Fibroblast of gingiva (primary cell): ENCODE measurements around the gene NR5A1.

ENCODE experiments used
- DNase-seq: peaks from one replicate; pipeline ENCODE4 v3.0.0-alpha.2; 2011; ENCODE audit warnings: low read depth

Gene NR5A1

DNA sequence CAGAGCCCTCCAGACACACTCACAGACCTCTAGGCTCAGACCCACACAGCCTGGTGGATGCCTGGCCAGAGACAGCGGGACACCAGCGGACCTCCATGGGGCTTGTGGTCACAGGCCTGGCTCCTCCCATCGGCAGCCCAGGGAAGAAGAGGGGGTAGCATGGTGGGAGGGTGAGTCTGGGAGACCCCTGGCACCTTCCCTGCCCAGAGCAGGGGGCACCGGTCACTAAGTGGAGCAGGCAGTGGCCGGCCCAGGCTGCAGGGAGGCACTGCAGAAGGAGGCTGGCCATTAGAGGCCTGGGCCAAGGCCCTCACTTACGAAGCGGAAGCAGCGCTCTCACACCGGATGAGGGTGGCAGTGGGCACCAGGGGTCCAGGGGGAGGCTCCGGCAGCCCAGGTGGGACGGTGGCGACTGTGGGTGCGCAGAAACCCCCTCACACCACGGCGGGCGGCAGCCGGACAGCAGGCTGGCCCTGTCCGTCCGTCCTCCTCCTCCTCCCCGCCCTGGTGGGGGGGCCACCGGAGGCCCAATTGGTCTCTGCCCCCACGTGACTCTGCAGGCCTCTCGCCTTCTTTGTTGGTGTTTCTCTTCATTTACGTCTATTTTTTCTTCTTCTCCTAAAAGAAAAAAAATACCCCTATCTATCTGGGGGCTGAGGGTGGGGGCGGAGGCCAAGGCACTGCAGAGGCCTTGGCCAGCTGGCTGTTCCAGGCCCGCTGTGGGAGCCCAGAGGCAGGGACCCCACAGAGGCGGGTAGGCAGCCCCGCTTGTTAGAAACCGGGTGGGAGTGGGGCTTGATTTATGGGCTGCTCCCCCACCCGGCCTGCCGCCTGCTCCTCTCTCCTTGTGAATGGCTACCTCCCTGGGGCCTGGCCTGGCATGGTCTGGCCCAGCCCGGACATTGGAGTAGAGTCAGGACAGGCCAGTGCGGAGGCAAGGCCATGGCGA lies at the start of gene NR5A1:
Gene NR5A1, minus strand, starts transcription at position 469 of the 949 bp plus-strand sequence. CDS start 4,004 bp downstream, outside the sequence.
- no peak for DNase-seq

DNA sequence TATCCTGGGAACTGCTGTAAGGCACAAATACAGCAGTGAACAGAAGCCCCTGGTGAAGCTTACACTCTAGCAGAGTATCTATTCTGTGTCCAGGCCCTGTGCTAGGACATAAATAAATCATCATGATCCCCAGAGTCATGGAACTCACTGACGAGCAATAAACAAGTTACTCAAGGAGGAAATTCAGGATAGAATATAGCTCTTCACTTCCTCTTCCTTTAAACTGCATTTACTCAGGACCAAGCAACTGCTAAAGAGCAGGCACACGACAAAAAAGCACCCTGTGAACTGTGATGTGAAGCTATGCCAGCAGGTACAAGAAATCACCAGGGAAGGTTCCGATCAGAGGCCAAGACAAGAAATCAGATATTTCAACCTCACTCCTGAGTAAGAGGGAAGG lies 47.8 kb upstream of the NR5A1 start:
- DNase-seq = no peak

DNA sequence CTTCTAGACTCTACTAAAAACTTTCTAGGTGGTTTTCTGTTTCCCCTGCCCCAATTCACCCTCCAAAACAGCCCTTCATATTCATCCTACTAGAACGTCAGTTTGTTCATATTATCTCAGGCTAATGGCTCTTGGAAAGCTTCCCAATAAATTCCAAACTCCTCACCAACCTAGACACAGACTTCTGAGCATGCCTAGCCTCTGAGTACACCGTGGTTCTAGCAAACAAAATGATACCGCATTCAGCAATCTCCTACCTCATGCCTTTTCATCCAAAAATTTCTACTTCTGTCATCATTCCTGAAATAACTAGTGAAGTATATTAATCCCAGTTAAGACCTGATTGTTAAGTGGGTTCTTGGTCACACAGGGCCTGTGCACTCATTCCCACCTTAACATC lies 46.5 kb upstream of the NR5A1 start:
- no peak for DNase-seq

DNA sequence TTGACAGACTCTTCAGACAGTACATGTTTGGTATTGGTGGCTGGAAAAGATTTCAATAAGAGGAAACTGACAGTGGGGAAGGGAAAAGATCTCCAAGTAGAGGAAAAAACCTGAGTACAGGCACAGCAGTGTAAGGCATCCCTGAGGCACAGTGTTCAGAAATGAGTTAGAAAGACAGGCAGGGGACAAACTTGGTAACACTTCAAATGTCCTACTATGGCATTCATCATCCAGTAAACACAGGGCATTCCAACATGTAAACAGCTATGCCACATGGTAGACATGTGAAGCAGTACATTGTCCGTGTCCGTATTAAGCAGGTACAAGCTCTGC lies 45.0 kb upstream of the NR5A1 start:
- DNase-seq = no peak

DNA sequence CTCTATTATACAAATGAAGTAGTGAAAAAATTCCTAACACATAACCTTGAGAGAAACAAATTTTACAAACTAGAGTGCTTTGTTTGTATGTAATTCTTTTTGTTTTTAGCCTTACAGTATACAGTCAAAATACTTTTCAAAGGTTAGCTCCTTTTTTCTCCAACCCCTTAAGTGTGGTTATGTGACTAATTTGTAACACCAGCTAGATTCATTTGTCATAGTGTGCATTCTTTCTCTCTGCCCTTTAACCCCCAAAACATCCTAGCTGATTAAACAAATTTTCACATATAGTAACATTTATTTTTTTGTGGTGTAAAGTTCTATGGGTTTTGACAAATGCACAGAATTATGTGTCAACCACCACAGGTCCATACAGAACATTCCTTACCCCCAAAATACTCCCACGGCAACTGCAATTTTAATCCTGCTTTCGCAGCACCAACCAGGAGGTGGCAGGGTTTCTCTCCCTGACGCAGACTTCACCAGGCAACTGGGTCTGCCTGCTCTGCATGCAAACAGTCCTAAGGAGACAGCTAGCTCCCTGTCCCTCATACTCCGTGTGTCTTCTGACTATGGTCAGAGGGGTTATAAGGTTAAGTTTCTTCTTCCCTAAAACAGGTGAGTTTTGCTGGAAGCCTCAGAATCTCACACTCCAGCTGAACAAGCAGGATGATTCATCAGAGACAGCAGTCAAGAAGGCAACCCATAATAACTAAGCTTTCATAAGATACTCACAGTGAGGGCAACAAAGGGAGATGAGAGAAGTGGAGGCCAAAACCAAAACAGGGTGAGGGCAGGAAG lies 44.5 kb upstream of the NR5A1 start:
- DNase-seq = peak; percentile 32

DNA sequence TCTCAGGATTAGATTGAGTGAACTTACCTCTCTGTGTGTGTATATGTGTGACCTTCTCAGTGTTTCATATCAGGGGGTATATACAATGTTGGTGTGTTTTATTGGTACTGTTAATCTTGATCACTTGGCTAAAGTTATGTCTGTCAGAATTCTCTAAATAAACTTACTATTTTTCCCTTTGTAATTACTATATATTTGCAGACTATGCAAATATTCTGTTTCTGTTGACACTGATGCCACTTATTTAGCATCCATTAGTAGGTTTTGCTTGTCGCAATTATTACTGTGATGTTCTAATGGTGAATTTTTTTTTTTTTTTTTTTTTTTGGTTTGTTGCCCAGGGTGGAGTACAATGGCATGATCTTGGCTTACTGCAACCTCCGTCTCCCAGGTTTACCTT lies 42.9 kb upstream of the NR5A1 start:
- DNase-seq = no peak

DNA sequence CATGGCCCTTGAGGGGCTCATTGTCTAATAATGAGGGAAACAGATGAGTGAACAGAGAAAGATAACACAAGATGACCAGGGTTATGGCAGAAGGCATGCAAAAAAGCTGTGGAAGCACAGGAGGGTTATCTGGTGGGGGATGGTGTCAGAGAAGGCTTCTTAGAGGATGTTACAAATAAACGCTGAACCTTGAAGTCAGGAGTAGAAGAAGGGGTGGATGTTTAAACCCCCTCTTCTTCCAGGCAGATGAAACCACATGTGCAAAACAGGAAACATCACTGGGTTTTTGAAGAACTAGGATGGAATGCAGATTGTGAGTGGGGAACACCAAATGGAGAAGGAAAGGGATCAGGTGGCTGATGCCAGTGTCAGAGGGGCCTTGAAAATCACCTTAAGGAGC lies 41.8 kb upstream of the NR5A1 start:
- DNase-seq = no peak

DNA sequence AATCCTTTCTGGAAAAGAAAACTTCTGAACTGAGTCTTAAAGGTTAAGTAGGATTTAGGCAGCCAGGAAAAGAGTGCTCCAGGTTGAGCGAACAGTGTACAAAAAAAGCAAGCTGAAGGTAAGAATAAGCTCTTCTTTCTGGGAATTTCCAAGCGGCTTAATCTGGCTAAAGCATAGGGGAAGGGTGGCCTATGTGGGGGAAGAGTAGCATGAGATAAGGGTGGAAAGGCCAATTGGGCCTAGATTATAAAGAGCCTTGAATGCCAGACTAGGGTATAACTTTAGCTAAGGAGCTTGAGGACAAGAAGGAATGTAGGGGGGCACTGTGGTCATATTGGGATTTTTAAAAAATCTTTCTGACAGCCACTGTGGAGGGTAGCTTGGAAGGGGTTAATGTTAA lies 37.3 kb upstream of the NR5A1 start:
- no peak for DNase-seq

DNA sequence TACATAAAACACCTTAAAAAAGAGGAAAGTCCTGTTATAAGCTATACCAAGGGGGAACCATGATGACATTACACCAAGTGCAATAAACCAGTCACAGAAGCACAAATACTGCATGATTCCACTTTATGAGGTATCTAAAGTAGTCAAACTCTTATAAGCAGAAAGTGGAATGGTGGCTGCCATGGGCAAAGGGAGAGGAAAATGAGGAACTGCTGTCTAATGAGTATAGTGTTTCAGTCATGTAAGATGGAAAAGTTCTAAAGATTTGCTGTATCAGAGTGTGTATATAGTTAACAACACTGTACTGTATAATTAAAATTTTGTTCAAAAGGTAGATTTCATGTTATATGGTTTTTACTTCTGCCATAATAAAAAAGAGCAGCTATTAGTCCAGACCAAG lies 34.6 kb upstream of the NR5A1 start:
- DNase-seq = no peak

DNA sequence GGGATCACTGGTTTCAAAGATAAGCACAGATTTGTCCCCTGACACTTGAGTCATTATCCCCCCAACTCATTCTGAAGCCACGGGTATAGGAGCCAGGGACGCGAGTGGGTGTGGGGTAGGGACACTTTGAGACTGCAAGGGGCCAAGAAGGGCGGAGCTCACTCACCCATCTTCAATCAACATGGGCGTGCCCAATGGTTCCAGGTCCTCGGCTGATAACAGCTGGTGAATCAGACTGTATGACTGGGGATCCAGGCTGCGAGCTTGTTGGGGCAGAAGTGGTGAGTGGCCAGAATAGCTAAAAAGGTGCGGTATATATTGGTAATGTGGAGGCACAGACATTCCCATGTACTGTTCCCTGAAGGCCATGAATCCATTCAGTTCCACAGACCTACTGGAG lies 30.7 kb upstream of the NR5A1 start:
- DNase-seq = no peak

DNA sequence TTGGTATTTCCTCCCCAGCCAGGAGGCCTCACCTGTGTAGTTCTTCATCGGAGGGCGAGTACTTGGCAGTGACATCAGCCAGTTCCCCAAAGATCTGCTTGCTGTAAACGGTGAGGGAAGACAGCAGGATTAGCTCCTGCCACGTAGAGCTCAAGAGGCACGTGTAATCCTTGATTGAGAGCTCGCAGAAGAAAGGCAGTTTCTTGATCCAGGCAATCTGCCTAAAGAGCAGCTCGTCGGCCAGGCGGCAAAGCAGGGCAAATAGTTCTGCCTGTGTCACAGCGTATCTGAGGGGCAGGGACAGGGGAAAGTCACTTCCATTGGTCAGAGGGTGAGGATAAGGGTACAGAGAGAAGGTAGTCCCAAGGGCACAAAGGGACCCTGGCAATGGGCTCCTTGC lies 28.6 kb upstream of the NR5A1 start:
- DNase-seq = no peak

DNA sequence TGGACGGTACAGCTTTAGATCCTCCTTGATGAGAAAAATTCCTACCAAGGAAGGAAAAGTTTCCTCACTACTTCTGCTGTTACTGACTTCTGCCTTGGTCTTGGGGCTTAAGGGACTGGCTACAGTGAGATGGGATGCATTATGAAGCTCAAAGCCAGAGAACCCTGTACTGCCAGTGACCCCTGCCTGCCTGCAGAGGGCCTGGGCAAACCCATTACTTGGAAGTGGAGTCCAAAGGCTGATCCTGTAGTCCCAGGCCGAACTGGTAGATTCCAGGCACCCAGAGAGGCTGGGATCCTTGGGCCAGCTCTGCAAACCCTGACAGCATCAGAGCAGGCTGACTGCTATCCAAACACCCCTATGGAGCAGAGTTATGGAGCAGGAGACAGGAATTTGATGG lies 25.7 kb upstream of the NR5A1 start:
- no peak for DNase-seq

DNA sequence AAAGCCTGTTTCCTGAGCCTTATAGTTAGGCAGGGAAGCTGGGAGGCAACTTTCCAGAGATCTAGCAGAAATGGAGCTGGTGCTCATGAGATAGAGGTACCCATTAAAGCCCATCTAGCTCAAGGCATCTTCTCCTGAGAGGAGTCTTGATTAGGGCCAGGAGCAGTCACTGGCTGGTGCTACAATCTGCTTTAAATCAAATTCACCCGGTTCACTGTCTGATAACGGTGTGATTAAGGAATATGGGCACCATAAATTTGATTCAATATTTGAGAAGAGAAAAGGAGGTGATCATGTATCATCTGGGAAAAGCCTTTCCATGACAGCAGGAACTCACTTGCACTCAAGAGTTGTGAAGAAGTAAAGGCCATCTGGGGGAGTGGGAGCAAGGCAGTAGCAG lies 23.9 kb upstream of the NR5A1 start:
- DNase-seq = no peak

DNA sequence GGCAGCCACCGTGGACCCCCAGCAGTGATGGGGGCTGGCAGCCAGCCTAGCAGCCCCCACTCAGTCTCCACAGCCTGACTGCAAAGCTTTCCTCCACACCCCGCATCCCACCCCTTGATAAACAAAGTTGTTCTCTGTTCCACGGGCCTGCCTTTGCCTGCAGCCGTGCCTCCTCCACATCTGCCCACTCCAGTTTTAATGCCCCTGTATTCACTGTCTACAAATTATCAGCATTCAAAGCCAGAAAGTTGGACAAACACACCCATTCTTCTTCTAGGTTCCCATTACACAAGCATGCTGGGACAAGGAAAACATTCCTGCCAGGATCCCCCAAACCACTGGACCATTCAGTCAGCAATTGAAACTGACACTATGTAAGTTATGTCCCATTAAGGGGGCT lies 23.0 kb upstream of the NR5A1 start:
- no peak for DNase-seq

DNA sequence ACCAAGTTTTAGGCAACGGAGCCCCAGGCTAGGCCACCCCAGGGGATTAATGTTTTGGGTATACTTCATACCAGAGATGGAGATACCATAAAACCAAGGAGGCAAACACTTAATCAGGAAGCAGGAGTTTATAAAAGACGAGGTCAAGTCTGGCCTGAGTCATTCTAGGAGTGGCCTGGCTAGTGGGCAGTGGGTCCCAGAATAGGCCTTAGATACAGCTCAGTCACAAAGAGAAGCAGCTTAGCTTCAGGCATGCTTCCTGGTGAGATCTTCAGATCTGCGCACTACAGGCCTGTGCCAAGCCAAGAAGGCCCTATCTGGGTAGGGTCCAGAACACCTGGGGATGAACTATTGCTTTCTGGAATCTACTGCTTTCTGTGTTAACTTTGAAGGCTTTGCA lies 20.6 kb upstream of the NR5A1 start:
- DNase-seq = no peak

DNA sequence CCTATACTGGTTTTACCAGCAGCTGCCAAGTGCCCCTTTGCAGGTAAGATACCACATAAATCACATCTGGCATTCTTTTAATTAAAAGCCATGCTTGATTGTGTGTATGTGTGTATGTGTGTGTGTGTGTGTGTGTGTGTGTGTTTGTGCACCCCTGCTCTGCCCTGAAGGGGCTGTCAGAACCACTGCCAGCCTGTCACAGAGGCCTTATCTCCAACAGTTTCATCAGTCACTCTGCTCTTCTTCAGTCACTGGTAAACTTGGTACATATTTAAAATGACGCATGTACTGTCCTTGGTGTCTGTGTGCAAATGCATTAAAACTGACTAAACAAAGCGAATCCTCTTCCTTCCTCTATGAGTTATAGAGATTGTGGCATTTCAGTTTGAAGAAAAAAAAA lies 19.0 kb upstream of the NR5A1 start:
- no peak for DNase-seq

DNA sequence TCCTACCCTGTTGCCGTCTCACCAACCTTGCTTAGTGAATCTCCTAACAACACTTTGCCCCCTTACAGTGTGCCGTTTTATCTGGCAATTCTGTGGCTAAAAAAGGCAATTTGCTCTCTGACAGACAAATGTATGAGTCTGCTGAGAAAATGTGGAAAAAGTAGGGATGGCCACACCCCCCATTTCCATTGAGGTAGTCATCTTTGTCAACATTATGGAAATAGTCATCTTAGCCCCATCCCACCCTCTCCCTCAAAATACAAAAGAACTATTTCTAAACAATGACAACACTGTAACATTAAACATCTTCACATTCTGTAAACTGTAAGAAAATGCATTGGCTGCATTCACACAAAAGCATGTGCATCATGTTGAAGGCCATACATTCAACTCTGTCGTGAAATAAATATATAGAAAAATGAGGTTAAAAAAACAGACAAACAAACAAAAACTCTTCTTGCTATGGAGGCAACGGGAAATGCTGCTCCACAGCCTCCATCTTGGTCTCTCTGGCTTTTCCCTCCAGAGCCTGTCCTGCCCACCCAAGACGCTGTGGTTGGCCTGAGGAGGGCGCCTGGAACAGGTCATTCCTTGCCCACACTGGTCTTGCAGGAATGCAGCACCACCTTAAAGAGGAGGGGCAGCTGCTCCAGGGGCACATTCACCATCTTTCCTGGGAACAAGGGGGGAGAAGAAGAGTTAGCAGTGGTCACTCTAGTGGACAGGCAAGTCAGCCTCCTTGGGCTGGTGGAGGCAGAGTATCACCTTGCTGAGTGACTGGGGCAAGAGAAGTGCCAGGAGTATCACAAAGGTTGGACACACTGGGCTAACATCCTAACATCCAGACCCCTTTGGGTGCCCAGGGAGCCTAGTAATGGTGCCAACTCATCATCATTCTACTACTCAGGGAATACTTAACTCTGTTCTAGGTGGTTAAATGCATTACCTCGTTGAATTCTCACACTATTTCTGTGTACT lies 15.2 kb upstream of the NR5A1 start:
- no peak for DNase-seq

DNA sequence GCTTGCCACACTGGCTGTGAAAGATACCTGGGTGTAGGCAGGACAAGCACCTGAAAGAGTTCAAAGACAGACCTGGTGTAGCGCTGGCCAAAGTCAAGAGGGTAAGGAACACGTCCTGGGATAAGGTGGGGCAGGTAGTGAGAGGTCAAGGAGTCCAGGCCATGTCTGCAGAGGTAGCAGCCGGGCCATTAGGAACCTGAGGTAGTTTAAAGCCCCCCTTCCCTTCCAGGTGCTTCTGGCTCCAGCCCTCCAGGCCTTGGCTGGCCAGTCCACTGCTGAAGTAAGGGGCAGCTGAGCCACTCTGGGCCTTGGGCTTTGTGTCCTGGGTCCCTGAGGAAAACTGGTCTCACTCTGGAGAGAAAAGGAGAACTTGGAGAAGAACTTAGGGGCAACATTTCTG lies 13.9 kb upstream of the NR5A1 start:
- no peak for DNase-seq

DNA sequence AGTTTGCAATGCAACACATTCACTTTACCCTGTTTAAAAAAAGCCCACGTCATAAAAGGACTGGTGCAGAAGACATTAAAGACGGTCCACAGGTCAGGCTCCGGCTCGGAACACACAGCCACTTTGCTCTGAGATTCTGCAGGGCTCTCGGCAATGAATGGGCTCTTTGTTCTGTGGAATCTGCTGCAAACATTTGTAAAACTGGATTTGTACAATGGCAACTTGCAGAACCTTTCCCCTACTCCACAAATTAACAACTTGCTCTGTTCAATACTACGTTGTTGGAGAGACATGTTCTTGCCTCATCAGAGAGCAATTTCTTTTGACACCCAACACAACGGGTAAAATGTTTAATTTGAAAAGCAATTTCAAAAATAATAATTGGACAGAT lies 13.0 kb upstream of the NR5A1 start:
- DNase-seq = no peak

DNA sequence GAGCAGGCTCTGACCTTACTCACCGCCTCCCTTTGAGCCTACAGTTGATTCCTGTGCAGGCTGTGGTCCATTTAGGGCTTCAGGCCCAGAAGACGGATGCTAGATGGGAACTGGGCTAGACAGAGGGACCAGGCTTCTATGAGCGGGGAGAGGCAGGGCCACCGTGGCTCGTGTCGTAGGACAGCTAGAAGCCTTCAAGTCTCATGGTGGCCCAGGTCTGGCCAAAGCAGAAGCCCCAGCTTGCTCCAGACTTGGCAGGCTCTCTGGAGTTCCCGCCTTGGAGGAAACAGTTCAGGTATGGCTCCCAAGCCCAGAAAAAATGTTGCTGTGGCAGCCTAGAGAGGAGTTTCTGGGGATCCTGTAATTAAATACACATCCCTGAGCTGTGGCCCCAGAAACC lies 10.9 kb upstream of the NR5A1 start:
- DNase-seq = no peak

DNA sequence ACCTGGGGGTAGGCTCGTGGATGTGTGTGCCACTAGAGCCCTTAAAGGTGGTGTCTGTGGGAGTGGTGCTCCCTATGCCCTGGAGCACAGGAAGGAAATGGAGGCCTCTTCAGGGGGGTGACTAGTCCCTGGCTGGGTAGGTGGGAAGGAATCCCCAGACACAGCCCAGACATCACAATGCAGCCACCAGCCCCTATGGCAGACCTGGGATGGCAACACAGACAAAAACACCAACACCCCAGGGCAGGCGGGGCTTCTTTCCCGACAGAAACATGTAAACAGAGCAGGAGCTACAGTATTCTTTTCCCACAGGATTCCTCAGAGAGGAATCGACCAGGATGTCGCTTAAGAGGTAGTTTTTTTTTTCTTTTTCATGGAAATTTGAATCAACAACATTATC lies 10.4 kb upstream of the NR5A1 start:
- no peak for DNase-seq

DNA sequence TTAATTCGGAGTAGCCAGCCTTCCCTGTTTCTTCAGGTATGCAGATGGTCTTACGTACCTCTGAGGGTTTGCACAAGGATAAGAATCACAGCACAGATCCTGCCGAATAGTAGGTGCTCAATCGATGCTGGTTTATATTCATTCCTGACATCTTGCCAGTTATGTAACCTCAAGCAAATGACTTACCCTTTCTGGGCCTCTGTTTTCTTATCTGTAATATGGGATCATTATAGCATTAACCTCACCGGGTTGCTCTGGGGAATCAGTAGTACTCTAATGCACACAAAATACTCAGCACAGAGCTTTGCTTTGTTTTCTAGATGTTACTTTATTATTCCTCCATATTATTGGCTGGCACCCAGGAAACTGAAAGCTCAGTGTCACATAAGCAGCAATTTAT lies 7.7 kb upstream of the NR5A1 start:
- DNase-seq = no peak
